NK-92 treated with Interleukin-12 subunit alpha and Interleukin-12 subunit beta, amount 100 ng/mL, for 24 hours (cell line): ENCODE data around the gene STK10.

ENCODE experiments used
- DNase-seq: peaks from one replicate; lab custom pipeline; 2025; lab: John Stamatoyannopoulos, UW

The STK10 gene

DNA sequence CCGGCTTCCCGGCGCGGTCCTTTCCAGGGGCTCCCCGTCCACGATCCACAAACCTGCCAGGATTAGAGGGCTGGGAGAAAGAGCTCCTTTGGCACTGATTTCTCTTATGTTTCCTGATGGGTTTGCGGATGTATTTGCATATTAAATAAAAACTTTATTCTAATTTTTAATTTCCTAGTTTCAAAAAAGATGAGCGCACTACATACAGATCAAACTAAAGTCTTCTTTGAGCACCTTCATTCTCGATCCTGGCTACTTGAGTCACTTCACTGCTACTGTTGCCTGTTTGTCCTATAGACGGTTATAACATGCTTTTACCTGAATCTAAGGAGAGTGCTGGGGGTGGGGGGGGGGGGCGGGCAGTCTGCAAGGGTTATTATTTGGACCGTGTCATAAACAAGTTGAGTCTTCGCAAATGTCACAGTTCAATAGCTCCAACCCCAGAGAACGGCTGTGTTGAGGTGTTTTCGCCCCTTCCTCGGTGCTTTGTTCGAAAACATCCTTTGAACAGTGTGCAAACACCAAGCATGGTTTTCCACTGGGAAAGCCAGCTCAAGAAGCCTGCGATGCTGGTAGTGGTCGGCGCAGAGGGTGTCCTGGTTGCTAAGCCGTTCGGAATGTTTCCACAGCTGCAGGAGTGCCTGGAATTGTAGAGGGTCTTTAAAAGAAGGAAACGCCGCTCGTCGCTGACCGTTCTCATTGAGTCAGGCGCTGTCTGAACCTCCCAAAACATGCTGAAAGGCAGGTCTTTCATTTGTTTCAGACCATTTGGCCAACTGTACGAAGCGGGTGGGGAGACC, 1.1 kb upstream of the STK10 start:
- no peak for DNase-seq

DNA sequence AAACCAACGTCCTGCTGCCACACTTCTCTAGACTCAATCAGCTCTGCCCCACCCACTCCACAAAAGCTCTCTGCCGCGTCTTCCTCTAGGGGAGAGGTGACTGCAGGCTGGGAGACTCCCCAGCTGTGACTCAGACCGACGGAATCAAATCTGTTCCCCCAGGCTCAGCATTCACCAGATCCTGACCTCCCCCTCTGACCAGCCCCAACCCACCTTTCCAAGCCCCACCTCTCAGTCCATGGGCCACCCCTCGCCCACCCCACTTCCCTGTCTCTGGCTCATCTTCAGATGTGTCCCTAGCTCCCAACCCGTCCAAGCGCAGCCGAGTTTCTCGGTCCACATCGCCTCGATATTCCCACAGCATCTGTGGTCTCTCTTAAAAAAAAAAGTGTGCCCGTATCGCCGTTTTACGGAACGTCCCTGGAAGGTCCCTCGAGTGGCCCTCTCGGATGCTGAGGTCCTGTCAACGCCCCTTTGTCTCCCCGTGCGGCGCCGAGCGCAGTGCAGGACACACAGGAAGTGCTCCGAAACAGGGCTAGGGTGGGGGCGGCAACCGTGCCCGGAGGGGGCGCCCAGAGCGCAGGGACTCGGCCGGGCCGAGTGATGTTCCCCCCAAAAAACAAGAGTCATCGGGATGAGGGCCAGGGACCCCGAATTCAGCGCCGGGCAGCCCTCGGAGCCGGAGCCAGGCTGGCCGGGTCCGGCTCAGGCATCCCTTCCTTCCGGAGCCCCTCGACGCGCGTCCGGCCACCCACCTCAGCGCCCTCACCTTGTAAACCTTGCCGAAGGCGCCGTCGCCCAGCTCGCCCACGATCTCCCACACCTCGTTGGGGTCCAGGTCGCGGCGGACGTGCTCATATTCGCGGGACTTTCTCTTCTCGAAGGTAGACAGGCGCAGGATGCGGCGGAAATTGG, 649 bp downstream of the STK10 start:
- DNase-seq: peak; percentile 71

DNA sequence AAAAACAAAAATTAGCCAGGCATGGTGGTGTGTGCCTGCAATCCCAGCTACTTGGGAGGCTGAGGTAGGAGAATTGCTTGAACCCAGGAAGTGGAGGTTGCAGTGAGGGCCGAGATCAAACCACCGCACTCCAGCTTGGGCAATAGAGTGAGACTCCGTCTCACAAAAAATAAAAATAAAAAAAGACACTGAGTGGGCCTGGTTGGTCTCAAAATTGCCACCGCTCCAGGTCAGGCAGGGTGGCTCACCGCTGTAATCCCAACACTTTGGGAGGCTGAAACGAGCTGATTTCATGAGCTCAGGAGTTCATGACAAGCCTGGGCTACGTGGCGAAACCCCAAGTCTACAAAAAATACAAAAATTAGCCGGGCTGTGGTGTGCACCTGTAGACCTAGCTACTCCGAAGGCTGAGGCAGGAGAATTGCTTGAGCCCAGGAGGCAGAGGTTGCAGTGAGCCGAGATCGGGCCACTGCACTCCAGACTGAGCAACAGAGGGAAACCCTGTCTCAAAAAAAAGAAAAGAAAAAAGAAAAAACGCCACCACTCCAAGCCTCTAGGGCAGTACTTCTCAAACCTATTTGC, 1.8 kb downstream of the STK10 start:
- DNase-seq: no peak

DNA sequence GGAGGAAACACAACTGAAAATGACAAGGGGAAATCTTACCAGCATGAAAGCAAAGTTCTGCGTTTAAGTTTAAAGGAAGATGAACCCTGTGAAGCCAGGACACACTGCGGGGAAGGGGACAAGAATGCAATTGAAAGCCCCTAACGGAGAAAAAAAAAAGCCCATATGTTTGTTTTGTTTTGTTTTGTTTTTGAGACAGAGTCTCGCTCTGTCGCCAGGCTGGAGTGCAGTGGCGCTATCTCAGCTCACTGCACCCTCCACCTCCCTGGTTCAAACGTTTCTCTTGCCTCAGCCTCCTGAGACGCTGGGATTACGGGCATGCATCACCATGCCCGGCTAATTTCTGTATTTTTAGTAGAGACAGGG, 2.9 kb downstream of the STK10 start:
- DNase-seq: no peak

DNA sequence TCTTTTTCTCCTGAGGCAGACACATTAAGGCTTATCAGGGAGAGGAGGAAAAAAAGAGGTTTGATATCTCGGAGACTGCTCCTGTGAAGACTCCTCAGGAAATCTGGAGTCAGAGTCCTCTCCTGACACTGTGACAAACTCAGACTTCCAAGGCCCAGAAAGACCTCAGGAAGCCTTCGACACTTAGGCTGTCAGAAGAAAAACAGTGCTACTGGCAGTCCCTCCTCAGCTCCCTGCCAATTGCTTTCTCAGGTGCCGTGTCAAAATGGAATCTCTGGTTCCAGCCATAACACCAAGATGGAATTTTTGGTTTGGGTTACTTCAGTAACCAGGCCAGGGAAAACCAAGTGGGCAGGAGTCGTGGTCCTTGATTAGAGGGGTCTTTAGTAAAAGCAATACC, 4.1 kb downstream of the STK10 start:
- DNase-seq: no peak

DNA sequence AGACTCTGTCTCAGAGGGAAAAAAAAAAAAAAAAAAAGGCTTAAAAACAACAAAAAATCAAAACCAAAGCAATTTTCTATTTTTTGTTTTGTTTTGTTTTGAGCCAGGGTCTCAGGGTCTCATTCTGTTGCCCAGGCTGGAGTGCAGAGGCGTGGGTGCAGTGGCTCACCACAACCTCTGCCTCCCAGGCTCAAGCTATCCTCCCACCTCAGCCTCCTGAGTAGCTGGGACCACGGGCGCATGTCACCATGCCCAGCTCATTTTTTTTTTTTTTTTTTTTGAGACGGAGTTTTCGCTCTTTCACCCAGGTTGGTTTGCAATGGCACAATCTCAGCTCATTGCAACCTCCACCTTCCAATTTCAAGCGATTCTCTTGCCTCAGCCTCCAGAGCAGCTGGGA, 5.7 kb downstream of the STK10 start:
- DNase-seq: no peak

DNA sequence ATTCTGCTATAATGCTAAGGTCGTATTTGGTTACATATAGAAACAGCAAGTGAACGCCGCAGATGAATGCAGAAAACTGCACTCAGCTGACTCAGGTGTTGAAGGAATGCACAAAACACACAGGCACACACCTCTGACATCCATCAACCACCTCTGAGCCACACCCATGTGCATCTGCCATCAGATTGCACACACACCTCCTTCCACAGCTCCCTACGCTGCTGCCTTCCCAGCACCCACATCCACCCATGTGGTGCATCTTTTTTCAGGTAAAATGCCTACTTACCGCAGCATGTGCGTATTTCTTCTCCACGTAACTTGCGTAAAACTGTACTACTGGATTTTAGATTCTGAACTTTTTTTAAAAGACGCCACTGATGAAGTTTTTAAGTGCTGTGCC, 7.1 kb downstream of the STK10 start:
- no peak for DNase-seq

DNA sequence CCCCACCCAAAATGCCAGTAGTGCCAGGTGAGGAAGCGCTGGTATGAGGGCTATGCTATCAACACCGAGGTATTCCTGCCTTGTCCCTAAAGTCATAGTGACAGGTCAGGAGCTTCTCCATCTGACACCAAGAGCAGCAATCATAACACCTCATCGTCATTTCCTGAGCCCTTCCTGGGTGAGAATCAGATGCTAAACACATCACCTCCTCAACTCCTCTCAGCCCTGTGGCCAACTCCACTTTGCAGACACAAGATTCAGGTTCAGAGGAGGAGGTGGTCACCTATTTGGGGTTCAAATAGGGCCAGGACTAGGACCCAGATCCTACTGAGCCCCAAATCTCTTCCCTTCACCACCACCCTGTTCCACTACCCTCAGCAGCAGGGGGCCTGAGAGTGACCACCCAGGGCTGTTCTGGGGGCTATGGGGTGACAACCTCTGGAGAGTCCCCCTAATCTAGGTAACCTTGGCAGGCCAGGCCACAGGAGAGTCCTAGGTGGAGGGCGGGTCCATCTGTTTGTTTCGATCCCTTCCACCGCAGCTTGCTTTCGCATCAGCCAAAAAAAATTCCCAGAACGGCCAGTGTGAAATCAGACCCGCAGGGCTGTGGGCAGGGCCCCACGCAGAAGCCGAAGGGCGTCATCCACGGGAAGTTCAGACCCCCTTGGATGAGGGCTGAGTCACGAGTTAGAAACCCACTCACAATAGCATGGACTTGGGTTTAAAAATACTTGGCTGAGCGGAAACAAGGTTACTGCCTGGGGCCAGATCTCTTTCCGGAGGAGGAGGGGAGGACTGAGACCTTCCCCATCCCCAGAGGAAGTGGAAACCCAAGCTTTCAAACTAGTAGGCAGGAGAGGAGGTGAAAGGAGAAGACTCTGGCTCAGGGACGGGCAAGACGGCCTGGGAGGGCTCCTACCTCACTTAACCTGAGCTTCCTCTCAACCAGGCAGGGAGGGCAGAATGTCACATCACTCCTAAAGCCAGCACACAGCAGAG, 8.7 kb downstream of the STK10 start:
- DNase-seq: no peak

DNA sequence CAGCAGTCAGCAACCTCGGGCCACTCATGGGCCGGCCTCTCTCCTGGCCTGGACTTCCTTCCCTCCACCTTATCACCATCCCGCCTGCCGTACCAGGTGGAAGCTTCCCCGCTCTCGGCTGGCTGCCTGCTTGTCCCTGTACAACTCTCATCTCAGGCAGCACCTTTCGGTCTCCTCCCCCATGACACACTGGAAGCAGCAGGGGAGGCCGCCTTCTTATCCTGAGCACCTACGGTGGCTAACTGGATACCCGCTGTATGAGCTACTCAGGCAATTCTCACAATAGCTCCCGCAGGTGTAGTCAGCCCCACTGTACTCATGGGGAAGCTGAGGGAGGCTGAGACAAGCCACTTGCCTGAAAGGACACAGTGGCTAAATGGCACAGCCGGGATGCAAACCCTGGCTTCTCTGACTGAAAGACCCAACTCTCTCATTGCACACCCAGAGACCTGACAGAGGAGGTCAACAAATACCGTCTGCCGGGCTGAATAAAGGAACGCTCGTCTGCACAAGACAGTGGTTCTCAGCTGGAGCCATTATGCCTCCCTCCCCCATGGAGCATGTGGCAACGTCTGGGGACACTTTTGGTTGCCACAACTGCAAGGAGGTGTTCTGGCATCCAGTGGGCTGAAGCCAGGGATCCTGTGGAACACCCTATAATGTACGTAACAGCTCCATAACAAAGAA, 9.6 kb downstream of the STK10 start:
- no peak for DNase-seq

DNA sequence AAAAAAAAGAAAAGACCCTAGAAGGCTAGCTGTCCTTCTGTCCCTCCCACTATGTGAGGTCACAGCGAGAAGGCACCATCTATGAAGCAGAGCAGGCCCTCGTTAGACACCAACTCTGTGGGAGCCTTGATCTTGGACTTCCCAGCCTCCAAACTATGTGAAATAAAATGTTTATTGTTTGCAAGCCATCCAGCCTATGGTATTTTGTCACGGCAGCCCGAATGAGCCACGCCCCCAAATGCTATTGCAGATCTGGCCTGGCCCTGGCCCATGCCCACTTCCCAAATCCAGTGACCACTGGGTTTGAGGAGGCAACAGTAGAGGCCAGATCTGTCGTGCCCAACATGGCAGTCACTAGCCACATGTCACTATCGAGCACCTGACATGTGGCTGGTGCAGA, 10.8 kb downstream of the STK10 start:
- DNase-seq: no peak

DNA sequence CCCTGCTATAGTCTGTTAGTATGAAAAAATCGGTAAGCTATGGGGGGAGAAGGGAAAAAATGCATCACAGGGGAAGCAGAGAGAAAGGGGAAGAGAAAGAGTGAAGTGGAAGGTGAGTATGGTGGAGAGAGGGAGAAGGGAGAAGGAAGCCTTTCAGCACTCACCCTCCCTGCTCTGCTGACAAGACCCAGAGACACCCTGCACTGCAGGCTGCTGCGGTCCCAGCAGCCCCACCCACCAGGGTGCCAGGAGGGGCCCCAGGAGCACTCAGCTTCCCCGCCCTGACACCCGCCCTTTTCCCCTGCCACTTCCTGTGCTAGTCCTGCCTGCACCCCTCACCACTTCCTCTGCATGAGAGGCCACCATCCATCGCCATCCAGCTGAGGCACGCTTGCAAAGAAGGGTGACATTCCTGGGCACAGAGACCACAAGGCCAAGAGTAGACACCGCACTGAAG, 12.7 kb downstream of the STK10 start:
- DNase-seq: peak; percentile 92

DNA sequence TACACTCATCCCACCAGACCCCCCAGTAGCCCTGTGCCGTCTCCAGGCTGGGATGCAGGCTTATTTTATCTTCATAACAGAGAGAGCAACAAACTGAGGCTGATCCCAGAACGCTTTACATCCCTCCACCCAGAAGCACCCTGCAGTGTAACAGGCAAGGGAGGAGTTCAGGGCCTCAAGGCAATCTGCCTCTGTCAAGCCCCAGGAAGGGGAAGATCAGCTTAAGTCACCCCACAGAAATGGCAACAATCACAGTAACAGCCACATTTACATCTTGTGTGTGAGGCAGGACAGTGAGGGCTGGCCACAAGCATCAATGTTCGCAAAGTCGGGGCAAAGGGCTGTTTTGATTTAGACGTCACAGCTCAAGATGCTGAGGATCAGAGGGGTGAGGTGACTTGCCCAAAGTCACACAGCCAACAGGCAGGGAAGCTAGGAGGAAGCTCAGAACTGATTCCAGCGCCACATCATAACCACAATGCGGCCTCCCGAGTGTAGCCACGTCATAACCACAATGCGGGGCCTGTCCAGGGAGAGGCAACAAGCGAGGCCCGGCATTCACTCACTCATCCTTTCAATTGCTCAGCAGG, 14.4 kb downstream of the STK10 start:
- DNase-seq: no peak

DNA sequence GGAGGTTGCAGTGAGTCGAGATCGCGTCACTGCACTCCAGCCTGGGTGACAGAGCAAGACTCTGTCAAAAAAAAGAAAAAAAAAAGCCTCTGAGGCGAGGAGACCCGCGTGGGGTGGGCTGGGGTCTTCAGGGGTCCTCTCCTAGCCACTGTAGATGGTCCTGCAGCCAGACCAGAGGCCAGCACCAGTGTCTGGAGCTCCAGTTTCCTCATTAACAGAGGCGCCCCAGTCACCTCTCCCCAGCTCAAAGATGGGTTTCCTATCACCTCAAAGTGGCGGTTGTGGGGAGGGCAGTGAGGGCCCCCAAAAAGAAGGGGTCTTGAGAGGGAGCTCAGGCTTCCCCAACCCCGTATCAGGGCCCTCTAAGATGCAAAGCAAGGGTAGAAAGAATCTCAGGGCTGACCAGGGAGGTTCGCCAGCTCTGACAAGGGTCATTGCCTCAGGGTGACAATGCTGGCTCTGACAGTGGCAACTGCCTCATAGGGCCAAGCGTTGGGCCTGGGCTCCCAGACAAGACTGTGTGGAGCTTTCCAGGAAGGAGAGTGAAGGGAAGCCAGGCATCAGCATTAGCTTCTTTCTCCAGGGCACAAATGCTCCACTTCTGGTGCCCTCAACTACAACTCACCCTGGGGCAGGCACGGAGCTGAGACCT, 15.0 kb downstream of the STK10 start:
- DNase-seq: no peak

DNA sequence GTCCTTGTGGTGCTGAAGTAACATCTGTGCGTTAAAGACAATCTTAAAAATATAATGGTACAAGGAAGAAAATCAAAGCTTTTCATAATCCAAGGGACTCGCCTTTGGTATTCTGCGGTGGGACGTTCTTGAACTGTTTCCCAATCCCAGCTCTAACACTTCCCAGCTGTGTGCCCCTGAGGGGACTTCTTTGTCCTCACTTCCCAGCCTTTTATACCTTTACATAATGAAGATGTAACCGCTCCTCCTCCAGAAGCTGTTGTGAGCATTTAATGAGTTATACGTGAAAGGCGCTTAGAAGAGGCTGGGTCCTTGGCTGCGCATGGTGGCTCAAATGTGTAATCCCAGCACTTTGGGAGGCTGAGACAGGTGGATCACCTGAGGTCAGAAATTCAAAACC, 16.9 kb downstream of the STK10 start:
- DNase-seq: no peak

DNA sequence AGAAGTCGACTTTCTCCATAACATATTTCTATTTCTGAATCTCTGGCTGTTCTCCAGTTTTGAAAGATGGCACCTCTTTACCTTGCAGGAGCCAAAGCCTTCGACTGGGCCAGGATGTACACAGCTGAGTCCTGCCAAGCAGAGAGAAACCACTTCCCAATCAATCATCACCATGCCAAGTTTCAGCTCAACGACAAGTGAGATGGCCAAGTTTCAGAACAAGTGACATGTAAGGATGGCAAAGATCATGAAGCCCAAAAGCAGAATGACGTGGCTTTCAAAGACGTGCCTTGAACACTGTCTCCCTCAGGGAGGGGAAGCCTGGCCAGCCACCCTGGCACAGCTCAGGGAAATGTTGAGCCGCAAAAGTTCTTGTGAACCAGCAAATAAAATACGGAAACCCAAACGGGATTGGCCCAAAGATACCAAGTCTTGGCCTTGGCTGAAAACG, 17.7 kb downstream of the STK10 start:
- no peak for DNase-seq

DNA sequence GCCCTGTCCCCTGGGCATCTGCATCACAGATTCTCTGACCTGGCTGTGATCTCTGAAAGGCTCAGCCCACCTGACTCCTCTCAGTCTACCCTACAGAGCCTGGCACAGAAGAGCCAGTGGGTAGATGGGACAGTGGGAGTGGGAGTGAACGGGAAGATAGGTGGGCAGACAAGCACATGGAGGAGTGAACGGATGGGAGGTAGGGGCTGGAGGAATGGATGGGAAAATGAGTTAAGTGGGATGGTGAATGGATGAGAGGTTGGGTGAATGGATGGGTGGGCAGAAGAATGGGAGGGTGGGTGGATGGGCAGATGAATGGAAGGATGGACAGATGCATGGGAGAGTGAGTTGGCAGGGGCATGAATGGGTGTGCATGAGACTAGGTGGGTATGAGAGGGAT, 18.8 kb downstream of the STK10 start:
- DNase-seq: no peak

DNA sequence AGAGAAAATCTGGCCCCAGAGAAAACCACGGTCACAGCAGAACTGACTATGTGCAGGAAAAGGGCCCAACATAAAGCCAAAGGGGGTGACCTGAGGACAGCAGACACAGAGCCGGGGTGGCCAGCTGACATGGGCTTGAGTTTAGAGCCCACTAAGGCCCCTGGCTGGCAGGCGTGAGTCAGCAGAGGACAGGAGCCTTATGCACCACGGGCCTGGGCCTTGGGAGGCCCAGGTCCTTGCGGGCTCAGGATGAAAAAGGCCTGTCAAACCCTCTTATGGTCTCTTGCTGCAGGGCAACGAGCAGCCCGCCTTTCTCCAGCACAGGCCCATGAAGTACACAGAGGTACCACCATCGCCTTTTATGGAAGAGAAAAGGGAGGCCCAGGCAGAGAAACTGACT, 19.7 kb downstream of the STK10 start:
- DNase-seq: no peak

DNA sequence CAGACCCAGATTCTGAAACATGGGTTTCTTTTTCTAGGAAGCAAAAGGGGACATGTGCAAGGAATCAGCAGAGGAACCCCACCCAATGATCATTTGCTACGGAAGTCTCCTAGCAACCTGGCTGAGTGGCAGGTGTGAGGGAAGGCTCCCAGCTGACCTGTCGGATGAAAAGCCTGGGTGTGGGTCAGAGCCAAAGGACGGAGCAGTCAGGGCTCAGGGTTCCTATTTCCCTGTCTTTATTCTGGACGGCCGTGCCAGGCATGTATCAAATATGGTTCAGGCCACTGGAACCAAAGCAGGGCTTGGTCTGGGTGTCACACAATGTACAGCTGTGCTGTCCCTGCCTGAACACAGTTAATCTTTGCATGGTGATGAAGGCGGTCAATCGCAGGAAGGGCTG, 20.1 kb downstream of the STK10 start:
- DNase-seq: no peak

DNA sequence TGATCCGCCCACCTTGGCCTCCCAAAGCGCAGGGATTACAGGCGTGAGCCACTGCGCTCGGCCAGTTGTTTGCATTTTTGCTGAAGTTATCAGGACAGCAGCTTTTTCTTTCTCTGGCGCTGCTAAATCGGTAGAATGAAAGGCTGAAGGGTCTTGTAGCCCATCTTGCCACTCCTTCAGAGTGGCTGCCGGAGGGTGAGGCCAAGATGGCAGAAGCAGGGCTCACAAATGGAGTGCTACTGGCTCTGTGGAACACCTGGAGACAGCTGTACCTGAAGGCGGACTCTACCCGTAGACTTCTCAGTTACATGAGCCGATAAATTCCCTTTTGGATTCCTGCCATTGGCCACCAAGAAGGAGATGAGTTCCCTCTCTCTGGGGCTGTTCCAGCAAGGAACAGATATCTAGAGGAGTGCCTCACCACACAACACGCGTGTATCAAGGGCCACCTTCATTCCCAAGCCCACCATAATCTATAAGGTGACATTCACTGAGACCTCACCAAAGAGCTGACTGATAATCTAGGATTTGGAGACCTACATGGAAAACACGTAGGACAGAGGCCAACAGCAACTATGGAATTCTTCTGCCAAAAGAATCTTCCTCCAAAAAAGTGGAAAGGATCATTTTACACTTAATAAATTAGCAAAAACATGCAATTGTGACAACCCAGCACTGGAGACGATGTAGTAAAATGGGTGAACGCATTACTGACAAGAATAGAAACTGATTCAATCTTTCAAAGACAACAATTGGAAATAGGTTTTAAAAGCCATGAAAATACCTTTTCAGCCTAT, 21.8 kb downstream of the STK10 start:
- DNase-seq: no peak
